ENCODE measurements around the gene CEP85L. TPM values are rescaled to one million over a fixed set of nuclear protein-coding genes. Genes with fewer than 3 reads are reported as not detected.
A peak's percentile ranks its signal among the peaks of the same experiment; 100 is the strongest.

Gene CEP85L
- total and polyA plus RNA-seq, 2 of the 13 experiments (the other 11 are each of a cell fraction or from before 2014, with no cell fraction given), result 0.44 to 1.7 TPM

DNA sequence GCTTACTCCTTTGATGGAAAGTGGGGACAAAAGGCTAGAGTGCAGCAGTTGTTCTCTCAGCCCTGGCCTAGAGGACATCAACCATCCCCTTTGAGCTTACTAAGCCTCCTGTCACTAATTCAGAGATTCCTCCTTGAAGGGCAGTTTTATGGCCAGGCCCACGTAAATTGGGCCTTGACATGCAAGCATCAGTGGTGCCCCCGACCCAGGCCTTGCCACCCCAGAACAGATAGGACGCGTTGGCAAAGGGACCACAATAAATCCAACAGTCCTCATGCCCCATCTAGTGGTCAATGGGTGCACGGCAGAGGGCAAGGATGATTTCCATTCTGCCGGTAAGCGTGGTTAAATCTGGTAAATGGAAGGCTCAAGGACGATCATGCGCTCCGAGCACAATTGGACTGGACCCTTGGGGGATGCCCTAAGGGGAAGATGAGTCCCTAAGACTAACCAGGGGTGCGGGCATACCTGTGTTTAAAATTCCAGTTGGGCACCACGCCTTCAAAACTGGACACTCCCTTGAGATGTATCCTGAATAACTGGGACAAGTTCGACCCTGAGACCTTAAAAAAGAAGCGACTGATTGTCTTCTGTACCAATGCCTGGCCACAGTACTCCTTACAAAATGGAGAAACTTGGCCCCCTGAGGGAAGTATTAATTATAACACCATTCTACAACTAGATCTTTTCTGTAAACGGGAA lies 32.6 kb downstream of the CEP85L start:
- peak; percentile 97 for ATAC-seq
- Histone ChIP-seq H3K27me3 (ENCODE audit: control insufficient read depth in 1 of 2, insufficient read depth in 2 of 2, low read length in 2 of 2) (peaks cover 0 to 13% of the 10 kb centered on the region in 2 experiments; a peak in 2 of 5 replicates), H3K4me1 (ENCODE audit: insufficient read depth, low read length) (no peaks in the 10 kb centered on the region), H3K36me3 (replicated peaks in 1 of 2; ENCODE audit: control insufficient read depth in 1 of 2, insufficient read depth in 2 of 2, low read length in 2 of 2) (no peaks in the 10 kb centered on the region), H3K79me2 (ENCODE audit: insufficient read depth, low read length) (no peaks in the 10 kb centered on the region), H2AFZ (ENCODE audit: low read length) (no peak overlapping the region), H3K4me2 (ENCODE audit: low read depth, low read length) (no peak overlapping the region), H3K27ac (ENCODE audit: extremely low read length, insufficient read depth, low read length) (no peak overlapping the region), H3K9me3 (ENCODE audit: low read length) (no peaks in the 10 kb centered on the region), H3K4me3 (replicated peaks in 1 of 3; ENCODE audit: insufficient read depth in 1 of 3, low read depth in 2 of 3, low read length in 3 of 3) (no peak overlapping the region), H4K20me1 (ENCODE audit: insufficient read depth, low read length) (no peaks in the 10 kb centered on the region), H3K9ac (ENCODE audit: insufficient read depth, low read depth, low read length) (no peak overlapping the region)
- intact Hi-C loops (cut with micrococcal nuclease; ENCODE audit: unreplicated experiment) (loop anchor here (1.0 to 2.0 kb wide), 3 partner anchors 54 to 778 kb away; no protein-coding TSS in a partner anchor), in situ Hi-C loops (cut with HindIII; ENCODE audit: extremely low pct_ligation_motif_present, low pct_unique_long_range_greater_than_20kb) (no loop called here)
- 11% methylated on average over 14 of the region's 15 CpGs for WGBS (ENCODE audit: low lambda C conversion rate)
- ChIA-PET POLR2A (no interaction called here), CTCF (ENCODE audit: low intra/inter-chr PET ratio, low total read pairs) (interaction anchor here (0.7 to 2.4 kb wide), 2 partner anchors 643 to 777 kb away, joined by 3 to 5 read pairs; no protein-coding TSS in a partner anchor)
- peak; percentile 43 for FAIRE-seq
- DNase-seq (ENCODE audit: low spot score), result peak; percentile 43
- no TSS peak for BruUV-seq (replicated peaks)
- TF ChIP-seq CBX5 (CRISPR knock-in tag; IDR thresholded peaks at IDR 0.05; ENCODE audit: borderline replicate concordance) (peak; percentile 38; the same call in 1 of the 2 replicates), NFYC (CRISPR knock-in tag; IDR thresholded peaks at IDR 0.05) (no peak), FOXC1 (CRISPR knock-in tag; IDR thresholded peaks at IDR 0.05; ENCODE audit: borderline replicate concordance) (0 out of 2 replicates have a peak, but pooled peaks have one; percentile 48), ZNF772 (CRISPR knock-in tag; IDR thresholded peaks at IDR 0.05) (no peak), KDM3A (CRISPR knock-in tag; IDR thresholded peaks at IDR 0.05; ENCODE audit: low read depth) (no peak), NFIC (IDR thresholded peaks at IDR 0.05; ENCODE audit: low read length) (no peak), ZNF556 (CRISPR knock-in tag; IDR thresholded peaks at IDR 0.05; ENCODE audit: borderline replicate concordance) (0 out of 2 replicates have a peak, but pooled peaks have one; percentile 24), ZNF761 (CRISPR knock-in tag; conservative IDR thresholded peaks at IDR 0.05) (no peak), STAG1 (CRISPR knock-in tag; IDR thresholded peaks at IDR 0.05) (peak; percentile 77), FOXO1 (CRISPR knock-in tag; IDR thresholded peaks at IDR 0.05) (0 out of 2 replicates have a peak, but pooled peaks have one; percentile 17), SYNCRIP (IDR thresholded peaks at IDR 0.05; ENCODE audit: insufficient read depth, low read depth, low read length) (no peak), PRMT3 (CRISPR knock-in tag; IDR thresholded peaks at IDR 0.05; ENCODE audit: borderline replicate concordance, low read depth) (no peak), KLF12 (CRISPR knock-in tag; IDR thresholded peaks at IDR 0.05; ENCODE audit: borderline replicate concordance) (no peak), NRL (CRISPR knock-in tag; IDR thresholded peaks at IDR 0.05; ENCODE audit: borderline replicate concordance) (0 out of 2 replicates have a peak, but pooled peaks have one; percentile 52), ZNF572 (CRISPR knock-in tag; IDR thresholded peaks at IDR 0.05) (no peak), ZNF674 (CRISPR knock-in tag; IDR thresholded peaks at IDR 0.05; ENCODE audit: low read depth) (no peak)
- TF ChIP-seq, protein P1, sequence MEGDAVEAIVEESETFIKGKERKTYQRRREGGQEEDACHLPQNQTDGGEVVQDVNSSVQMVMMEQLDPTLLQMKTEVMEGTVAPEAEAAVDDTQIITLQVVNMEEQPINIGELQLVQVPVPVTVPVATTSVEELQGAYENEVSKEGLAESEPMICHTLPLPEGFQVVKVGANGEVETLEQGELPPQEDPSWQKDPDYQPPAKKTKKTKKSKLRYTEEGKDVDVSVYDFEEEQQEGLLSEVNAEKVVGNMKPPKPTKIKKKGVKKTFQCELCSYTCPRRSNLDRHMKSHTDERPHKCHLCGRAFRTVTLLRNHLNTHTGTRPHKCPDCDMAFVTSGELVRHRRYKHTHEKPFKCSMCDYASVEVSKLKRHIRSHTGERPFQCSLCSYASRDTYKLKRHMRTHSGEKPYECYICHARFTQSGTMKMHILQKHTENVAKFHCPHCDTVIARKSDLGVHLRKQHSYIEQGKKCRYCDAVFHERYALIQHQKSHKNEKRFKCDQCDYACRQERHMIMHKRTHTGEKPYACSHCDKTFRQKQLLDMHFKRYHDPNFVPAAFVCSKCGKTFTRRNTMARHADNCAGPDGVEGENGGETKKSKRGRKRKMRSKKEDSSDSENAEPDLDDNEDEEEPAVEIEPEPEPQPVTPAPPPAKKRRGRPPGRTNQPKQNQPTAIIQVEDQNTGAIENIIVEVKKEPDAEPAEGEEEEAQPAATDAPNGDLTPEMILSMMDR (CRISPR knock-in tag; IDR thresholded peaks at IDR 0.05), result peak; percentile 95
- TF ChIP-seq, protein P2, sequence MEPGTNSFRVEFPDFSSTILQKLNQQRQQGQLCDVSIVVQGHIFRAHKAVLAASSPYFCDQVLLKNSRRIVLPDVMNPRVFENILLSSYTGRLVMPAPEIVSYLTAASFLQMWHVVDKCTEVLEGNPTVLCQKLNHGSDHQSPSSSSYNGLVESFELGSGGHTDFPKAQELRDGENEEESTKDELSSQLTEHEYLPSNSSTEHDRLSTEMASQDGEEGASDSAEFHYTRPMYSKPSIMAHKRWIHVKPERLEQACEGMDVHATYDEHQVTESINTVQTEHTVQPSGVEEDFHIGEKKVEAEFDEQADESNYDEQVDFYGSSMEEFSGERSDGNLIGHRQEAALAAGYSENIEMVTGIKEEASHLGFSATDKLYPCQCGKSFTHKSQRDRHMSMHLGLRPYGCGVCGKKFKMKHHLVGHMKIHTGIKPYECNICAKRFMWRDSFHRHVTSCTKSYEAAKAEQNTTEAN (CRISPR knock-in tag; conservative IDR thresholded peaks at IDR 0.05), result no peak
- TF ChIP-seq, protein P3, sequence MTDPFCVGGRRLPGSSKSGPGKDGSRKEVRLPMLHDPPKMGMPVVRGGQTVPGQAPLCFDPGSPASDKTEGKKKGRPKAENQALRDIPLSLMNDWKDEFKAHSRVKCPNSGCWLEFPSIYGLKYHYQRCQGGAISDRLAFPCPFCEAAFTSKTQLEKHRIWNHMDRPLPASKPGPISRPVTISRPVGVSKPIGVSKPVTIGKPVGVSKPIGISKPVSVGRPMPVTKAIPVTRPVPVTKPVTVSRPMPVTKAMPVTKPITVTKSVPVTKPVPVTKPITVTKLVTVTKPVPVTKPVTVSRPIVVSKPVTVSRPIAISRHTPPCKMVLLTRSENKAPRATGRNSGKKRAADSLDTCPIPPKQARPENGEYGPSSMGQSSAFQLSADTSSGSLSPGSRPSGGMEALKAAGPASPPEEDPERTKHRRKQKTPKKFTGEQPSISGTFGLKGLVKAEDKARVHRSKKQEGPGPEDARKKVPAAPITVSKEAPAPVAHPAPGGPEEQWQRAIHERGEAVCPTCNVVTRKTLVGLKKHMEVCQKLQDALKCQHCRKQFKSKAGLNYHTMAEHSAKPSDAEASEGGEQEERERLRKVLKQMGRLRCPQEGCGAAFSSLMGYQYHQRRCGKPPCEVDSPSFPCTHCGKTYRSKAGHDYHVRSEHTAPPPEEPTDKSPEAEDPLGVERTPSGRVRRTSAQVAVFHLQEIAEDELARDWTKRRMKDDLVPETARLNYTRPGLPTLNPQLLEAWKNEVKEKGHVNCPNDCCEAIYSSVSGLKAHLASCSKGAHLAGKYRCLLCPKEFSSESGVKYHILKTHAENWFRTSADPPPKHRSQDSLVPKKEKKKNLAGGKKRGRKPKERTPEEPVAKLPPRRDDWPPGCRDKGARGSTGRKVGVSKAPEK (CRISPR knock-in tag; IDR thresholded peaks at IDR 0.05; ENCODE audit: borderline replicate concordance), result no peak

Data from HepG2 (cell line).